Hepatic stellate cell (primary cell): ENCODE measurements around the gene ZNF318.
A peak's percentile ranks its signal among the peaks of the same experiment; 100 is the strongest.
"Not testable (repeated sequence)": the region's sequence is repeated elsewhere in the genome, so short reads cannot be mapped to it uniquely, and the experiment has no call there.

Experiments used
- DNase-seq: peaks from one replicate; pipeline ENCODE4 v3.0.0; 2011; ENCODE audit warnings: low spot score

Gene ZNF318

GRCh38 chr6:43338243-43338642 is 31.2 kb downstream of the ZNF318 start:
- DNase-seq, result no peak

- DNase-seq, result no peak
These were observed 33.1 kb downstream of the ZNF318 start for GRCh38 chr6:43336382-43336781.

GRCh38 chr6:43335469-43335868 is 34.0 kb downstream of the ZNF318 start:
- DNase-seq, result no peak

GRCh38 chr6:43334466-43335095 is 34.9 kb downstream of the ZNF318 start:
- DNase-seq, result peak; percentile 12

GRCh38 chr6:43331891-43332290 is 37.6 kb downstream of the ZNF318 start:
- DNase-seq, result no peak

- DNase-seq, result no peak
These were observed 38.0 kb downstream of the ZNF318 start for GRCh38 chr6:43331470-43331869.

GRCh38 chr6:43328528-43328927 is 40.9 kb downstream of the ZNF318 start:
- DNase-seq, result no peak

- no peak for DNase-seq
These were observed 43.6 kb downstream of the ZNF318 start for GRCh38 chr6:43325876-43326275.

- DNase-seq, result no peak
These were observed 51.4 kb downstream of the ZNF318 start for GRCh38 chr6:43318011-43318410.

GRCh38 chr6:43313813-43314212 is 55.6 kb downstream of the ZNF318 start:
- no peak for DNase-seq

GRCh38 chr6:43311666-43312065 is 57.8 kb downstream of the ZNF318 start:
- DNase-seq, result no peak

- DNase-seq, result no peak
These were observed 58.8 kb downstream of the ZNF318 start for GRCh38 chr6:43310624-43311023.

GRCh38 chr6:43310134-43310533 is 59.3 kb downstream of the ZNF318 start:
- DNase-seq, result no peak

- DNase-seq, result no peak
These were observed 60.4 kb downstream of the ZNF318 start for GRCh38 chr6:43308990-43309477.

GRCh38 chr6:43308101-43308989 is 61.1 kb downstream of the ZNF318 start, which contains the start of gene CRIP3:
Gene CRIP3 (minus strand): TSS chr6:43308826. CDS start chr6:43308792, 34 bp downstream.
- DNase-seq, result peak; percentile 77

GRCh38 chr6:43307451-43308100 is 61.9 kb downstream of the ZNF318 start:
- no peak for DNase-seq

GRCh38 chr6:43306086-43306485 is 63.4 kb downstream of the ZNF318 start:
- no peak for DNase-seq

GRCh38 chr6:43304882-43305281 is 64.6 kb downstream of the ZNF318 start:
- no peak for DNase-seq

GRCh38 chr6:43304361-43304760 is 65.1 kb downstream of the ZNF318 start:
- DNase-seq, result no peak

- DNase-seq, result no peak
These were observed 65.6 kb downstream of the ZNF318 start for GRCh38 chr6:43303751-43304331.

- not testable (repeated sequence) for DNase-seq
These were observed 66.4 kb downstream of the ZNF318 start for GRCh38 chr6:43303006-43303405.

- no peak for DNase-seq
These were observed 67.3 kb downstream of the ZNF318 start for GRCh38 chr6:43302126-43302525.
